MCF 10A (cell line): ENCODE measurements around the gene SNX30. TPM values are rescaled to one million over a fixed set of nuclear protein-coding genes. Genes with fewer than 3 reads are reported as not detected.

Experiments
- BruUV-seq: library from RNA; stranded (reverse); fragments of 400-500 nt; replicated peaks from 2 replicates; lab custom pipeline; 2021; lab: Mats Ljungman, UMichigan
- CTCF ChIA-PET: fragments of 300-600 bp; sonication (Branson Sonifier 250); formaldehyde crosslinking; extraction: SDS; loops from one replicate; lab custom pipeline; 2021; ENCODE audit warnings: antibody characterized with exemption, inconsistent platforms; lab: Yijun Ruan, JAX
- POLR2A ChIA-PET: fragments of 300-600, 350-650 bp; sonication (Branson Sonifier 250); formaldehyde crosslinking; extraction: SDS; loops from one replicate; lab custom pipeline; 2020; ENCODE audit warnings: antibody characterized with exemption, inconsistent platforms; lab: Yijun Ruan, JAX
- DNase-seq: peaks from one replicate; pipeline ENCODE4 v3.0.0-alpha.2; 2018; ENCODE audit not compliant: unreplicated experiment
- H3K27ac Mint-ChIP-seq: one replicate; pipeline ENCODE4 v1.8.0; 2022; ENCODE audit warnings: mild to moderate bottlenecking, low read depth, mixed read lengths; ENCODE audit not compliant: unreplicated experiment
- H3K27me3 Mint-ChIP-seq: one replicate; pipeline ENCODE4 v1.8.0; 2022; ENCODE audit warnings: mixed read lengths; ENCODE audit not compliant: insufficient read depth, unreplicated experiment
- H3K36me3 Mint-ChIP-seq: one replicate; pipeline ENCODE4 v1.8.0; 2022; ENCODE audit warnings: mild to moderate bottlenecking, moderate library complexity, mixed read lengths; ENCODE audit not compliant: insufficient read depth, unreplicated experiment
- H3K4me1 Mint-ChIP-seq: one replicate; pipeline ENCODE4 v1.8.0; 2022; ENCODE audit warnings: mixed read lengths; ENCODE audit not compliant: insufficient read depth, unreplicated experiment
- H3K4me3 Mint-ChIP-seq: one replicate; pipeline ENCODE4 v1.8.0; 2022; ENCODE audit warnings: mild to moderate bottlenecking, moderate library complexity, mixed read lengths; ENCODE audit not compliant: unreplicated experiment
- H3K9me3 Mint-ChIP-seq: one replicate; pipeline ENCODE4 v1.8.0; 2022; ENCODE audit warnings: mixed read lengths; ENCODE audit not compliant: unreplicated experiment
- CTCF ChIP-seq: fragments of 200-600 bp; IDR thresholded peaks from one replicate; pipeline ENCODE4 v1.8.0; 2022; ENCODE audit warnings: antibody characterized with exemption, mild to moderate bottlenecking; ENCODE audit not compliant: unreplicated experiment
- intact Hi-C: fragments of 100-400 bp; cut with micrococcal nuclease; formaldehyde crosslinking; loops from 2 replicates; pipeline ENCODE4 v1.14.1; 2022
- total RNA-seq: library from RNA; stranded (reverse); gene quantifications from 2 replicates; pipeline ENCODE4 v1.2.3, GENCODE V29; 2022

The SNX30 gene
- total RNA-seq, 1 experiment from 2014 or later, result 9.6 TPM

- Mint-ChIP-seq H3K9me3 (no peaks in the 10 kb centered on the region), H3K27me3 (peaks cover 4% of the 10 kb centered on the region), H3K4me1 (peaks cover 5% of the 10 kb centered on the region), H3K27ac (no peak overlapping the region), H3K36me3 (no peaks in the 10 kb centered on the region), H3K4me3 (no peak overlapping the region)
- TF ChIP-seq CTCF, result no peak
- no peak for DNase-seq
- CTCF ChIA-PET, result interaction anchor here (0.6 to 4.1 kb wide), 9 partner anchors 11 to 990 kb away, joined by 3 to 42 read pairs (median 4); no protein-coding TSS in a partner anchor
- POLR2A ChIA-PET, result no interaction called here
- BruUV-seq, result no TSS peak
- intact Hi-C loops, result loop anchor here (10.0 kb wide), 1 partner anchor 520 kb away; the partner anchor contains the start of gene HSDL2
Observed at GRCh38 chr9:112905084-112905483, 154.5 kb downstream of the SNX30 start.

- DNase-seq, result no peak
- POLR2A ChIA-PET, result no interaction called here
- CTCF ChIA-PET, result interaction anchor here (1.1 to 5.0 kb wide), 2 partner anchors 10 to 69 kb away, joined by 3 to 33 read pairs; no protein-coding TSS in a partner anchor
- BruUV-seq, result no TSS peak
- Mint-ChIP-seq H3K4me3 (no peak overlapping the region), H3K9me3 (no peaks in the 10 kb centered on the region), H3K36me3 (no peaks in the 10 kb centered on the region), H3K27ac (no peak overlapping the region), H3K4me1 (no peaks in the 10 kb centered on the region), H3K27me3 (peaks cover 10% of the 10 kb centered on the region)
- intact Hi-C loops, result no loop called here
- no peak for TF ChIP-seq CTCF
Observed at GRCh38 chr9:112911736-112912135, 161.2 kb downstream of the SNX30 start.

- no peak for TF ChIP-seq CTCF
- no TSS peak for BruUV-seq
- ChIA-PET POLR2A (no interaction called here), CTCF (interaction anchor here (0.8 to 5.0 kb wide), 3 partner anchors 9 to 199 kb away, joined by 4 to 33 read pairs (median 7); no protein-coding TSS in a partner anchor)
- H3K27me3 Mint-ChIP-seq, result peaks cover 10% of the 10 kb centered on the region
- no peak overlapping the region for H3K4me3 Mint-ChIP-seq
- no peaks in the 10 kb centered on the region for H3K36me3 Mint-ChIP-seq
- no peak for DNase-seq
- intact Hi-C loops, result no loop called here
- H3K4me1 Mint-ChIP-seq, result no peaks in the 10 kb centered on the region
- H3K9me3 Mint-ChIP-seq, result no peaks in the 10 kb centered on the region
- no peak overlapping the region for H3K27ac Mint-ChIP-seq
Observed at GRCh38 chr9:112912636-112913035, 162.1 kb downstream of the SNX30 start.

- Mint-ChIP-seq H3K36me3 (no peaks in the 10 kb centered on the region), H3K9me3 (no peaks in the 10 kb centered on the region), H3K27ac (no peak overlapping the region), H3K27me3 (peaks cover 10% of the 10 kb centered on the region), H3K4me3 (no peak overlapping the region), H3K4me1 (no peaks in the 10 kb centered on the region)
- CTCF ChIA-PET, result interaction anchor here (0.8 to 5.0 kb wide), 4 partner anchors 9 to 199 kb away, joined by 4 to 33 read pairs (median 6); no protein-coding TSS in a partner anchor
- BruUV-seq, result no TSS peak
- no peak for DNase-seq
- TF ChIP-seq CTCF, result no peak
- intact Hi-C loops, result no loop called here
- POLR2A ChIA-PET, result no interaction called here
Observed at GRCh38 chr9:112913326-112913725, 162.8 kb downstream of the SNX30 start.
